RWPE1 (cell line): ENCODE data around the gene NOC2L.

Experiments
- CTCF ChIA-PET: fragments of 350-600 bp; sonication (Branson Sonifier 250); formaldehyde crosslinking; extraction: SDS; loops from one replicate; lab custom pipeline; 2021; lab: Yijun Ruan, JAX
- POLR2A ChIA-PET: fragments of 400-600 bp; formaldehyde crosslinking; extraction: SDS; loops from one replicate; lab custom pipeline; 2020; ENCODE audit warnings: antibody characterized with exemption; ENCODE audit not compliant: low non-redundant PET; lab: Yijun Ruan, JAX
- DNase-seq: peaks from one replicate; pipeline ENCODE4 v3.0.0; 2012; ENCODE audit warnings: low spot score
- H3K27ac ChIP-seq: fragments of 450-650 bp; 2 replicates; pipeline ENCODE4 v1.5.1; 2017
- TF ChIP-seq, protein P1 (sequence below): fragments of 450-650 bp; conservative IDR thresholded peaks from 2 replicates; pipeline ENCODE4 v1.5.1; 2017; ENCODE audit warnings: low read depth, mild to moderate bottlenecking

The NOC2L gene

DNA sequence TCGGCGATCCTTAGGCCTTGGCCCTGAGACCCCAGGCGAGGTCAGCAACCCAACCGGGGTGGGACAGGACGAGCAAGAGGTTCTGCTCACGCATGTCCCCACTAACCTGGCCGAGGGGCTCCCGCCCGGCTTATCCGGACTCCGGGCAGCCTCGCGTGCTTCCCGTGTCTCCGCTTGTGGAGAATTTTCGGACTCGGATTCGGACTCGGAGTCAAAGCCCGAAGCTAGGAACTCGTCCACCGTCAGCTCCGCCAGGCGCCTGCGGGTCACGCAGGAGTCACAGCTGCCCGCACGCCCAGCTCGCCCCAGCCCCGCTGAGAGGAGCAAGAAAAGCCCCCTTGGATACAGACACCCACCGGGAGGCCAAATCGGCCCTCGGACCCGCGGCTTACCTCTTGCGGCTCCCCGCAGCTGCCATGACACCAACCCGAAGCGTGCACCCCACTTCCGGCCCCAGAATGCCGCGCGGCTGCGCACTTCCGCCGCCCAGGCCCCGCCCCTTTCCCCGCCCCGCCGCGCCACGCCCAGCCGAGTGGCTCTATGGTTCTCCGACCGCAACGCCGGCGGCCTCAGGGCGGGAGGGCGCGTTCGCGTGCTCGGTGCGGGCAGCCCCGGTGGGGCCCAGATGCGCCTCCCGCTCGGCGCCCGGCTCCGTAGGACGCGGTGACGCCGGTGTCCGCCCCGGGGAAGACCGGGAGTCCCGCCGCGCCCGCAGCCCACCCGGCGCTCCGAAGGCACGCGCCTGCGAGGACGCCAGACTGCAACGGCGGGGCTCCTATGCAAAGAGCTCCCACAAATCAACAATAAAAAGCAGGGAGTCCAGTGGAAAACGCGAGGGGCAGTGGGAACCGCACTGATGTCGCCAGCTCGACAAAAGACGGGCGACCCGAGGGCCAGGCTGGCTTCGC is at the start of gene NOC2L:
Gene NOC2L (minus strand): TSS at position 434 of the 908 bp plus-strand sequence. CDS start 16 bp downstream, at position 418.
- ChIA-PET CTCF (interaction anchor here (0.7 to 1.1 kb wide), 4 partner anchors 17 to 40 kb away, joined by 3 to 8 read pairs (median 4); no protein-coding TSS in a partner anchor), POLR2A (no interaction called here)
- DNase-seq, result peak; percentile 78
- H3K27ac ChIP-seq, result peak within 1 kb of the TSS; percentile 69
- TF ChIP-seq, protein P1, sequence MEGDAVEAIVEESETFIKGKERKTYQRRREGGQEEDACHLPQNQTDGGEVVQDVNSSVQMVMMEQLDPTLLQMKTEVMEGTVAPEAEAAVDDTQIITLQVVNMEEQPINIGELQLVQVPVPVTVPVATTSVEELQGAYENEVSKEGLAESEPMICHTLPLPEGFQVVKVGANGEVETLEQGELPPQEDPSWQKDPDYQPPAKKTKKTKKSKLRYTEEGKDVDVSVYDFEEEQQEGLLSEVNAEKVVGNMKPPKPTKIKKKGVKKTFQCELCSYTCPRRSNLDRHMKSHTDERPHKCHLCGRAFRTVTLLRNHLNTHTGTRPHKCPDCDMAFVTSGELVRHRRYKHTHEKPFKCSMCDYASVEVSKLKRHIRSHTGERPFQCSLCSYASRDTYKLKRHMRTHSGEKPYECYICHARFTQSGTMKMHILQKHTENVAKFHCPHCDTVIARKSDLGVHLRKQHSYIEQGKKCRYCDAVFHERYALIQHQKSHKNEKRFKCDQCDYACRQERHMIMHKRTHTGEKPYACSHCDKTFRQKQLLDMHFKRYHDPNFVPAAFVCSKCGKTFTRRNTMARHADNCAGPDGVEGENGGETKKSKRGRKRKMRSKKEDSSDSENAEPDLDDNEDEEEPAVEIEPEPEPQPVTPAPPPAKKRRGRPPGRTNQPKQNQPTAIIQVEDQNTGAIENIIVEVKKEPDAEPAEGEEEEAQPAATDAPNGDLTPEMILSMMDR, result no peak

DNA sequence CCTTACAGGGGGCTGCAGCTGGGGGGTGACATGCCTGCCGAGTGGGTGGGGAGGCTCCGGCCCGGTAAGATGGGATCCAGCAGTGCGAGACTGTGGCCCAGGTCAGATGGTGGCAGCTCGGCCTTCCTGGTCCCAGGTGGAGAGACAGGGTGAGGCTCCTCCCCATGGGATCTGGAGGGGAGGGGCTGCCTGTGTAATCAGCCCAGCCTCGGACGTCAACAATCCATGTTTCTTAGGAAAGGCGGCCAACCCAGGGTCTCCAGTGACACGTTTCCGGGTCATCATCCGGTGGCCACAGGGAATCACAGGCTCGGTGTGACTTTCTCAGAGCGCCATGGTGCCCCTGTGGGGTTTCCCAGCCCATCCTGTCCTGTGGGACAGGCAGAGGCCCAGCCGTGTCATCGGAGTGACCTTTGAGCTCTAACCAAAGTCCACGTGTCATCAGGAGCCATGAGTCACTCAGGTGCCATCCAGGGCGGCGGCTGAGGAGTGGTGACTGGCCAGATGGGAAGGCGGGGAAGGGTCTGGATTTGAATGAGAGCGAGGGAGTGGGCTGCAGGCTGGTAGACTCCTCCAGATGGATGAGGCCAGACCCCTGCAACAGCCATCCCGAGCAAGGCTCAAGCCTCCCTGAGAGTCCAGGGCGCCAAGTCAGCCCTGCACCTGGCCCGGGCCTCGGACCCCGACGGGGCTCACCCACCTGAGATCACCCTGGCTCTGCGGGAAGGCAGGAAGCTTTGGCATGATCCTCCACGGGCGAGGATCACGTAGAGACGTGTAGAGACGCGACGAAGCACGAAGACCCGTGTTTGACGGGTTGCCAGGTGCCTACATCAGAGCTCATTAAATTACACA is 47.5 kb upstream of the NOC2L start:
- ChIA-PET POLR2A (interaction anchor here (1.0 kb wide), 1 partner anchor 68 kb away, joined by 8 read pairs; the partner anchor contains the start of gene RNF223), CTCF (interaction anchor here (0.7 to 1.9 kb wide), 3 partner anchors 15 to 57 kb away, joined by 3 to 7 read pairs (median 4); no protein-coding TSS in a partner anchor)
- peak overlapping the region; percentile 33 for H3K27ac ChIP-seq
- TF ChIP-seq, protein P1, result no peak
- no peak for DNase-seq

DNA sequence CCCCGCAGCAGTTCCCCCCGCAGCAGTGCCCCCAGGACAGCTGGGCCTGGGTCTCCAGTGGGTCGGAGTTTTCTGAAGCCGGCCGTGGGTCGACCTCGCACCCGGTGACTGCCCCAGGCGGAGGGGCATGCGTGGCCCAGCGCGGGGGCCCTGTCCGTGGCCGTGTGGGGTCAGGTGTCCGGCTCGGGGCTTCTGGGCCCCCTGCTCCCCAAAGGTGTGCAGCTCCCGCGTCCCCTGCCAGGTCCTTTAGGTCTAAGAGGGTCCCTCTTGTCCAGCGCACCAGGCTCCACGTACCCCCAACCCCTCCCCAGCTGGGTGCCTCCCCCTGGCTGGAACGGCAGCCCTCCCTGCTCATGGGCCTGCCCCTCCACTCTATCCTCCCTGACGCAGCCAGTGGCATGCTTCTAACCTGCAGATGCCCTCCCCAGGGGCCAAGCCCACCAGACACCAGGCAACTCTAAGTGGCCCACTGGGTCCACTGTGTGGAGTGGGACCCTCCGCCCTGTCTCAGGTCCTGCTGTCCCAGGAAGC is 46.8 kb upstream of the NOC2L start:
- peak overlapping the region; percentile 93 for H3K27ac ChIP-seq
- ChIA-PET POLR2A (interaction anchor here (1.0 kb wide), 1 partner anchor 69 kb away, joined by 8 read pairs; the partner anchor contains the start of gene RNF223), CTCF (interaction anchor here (1.1 to 1.9 kb wide), 2 partner anchors 22 to 58 kb away, joined by 3 to 7 read pairs; no protein-coding TSS in a partner anchor)
- no peak for DNase-seq
- TF ChIP-seq, protein P1, result no peak

DNA sequence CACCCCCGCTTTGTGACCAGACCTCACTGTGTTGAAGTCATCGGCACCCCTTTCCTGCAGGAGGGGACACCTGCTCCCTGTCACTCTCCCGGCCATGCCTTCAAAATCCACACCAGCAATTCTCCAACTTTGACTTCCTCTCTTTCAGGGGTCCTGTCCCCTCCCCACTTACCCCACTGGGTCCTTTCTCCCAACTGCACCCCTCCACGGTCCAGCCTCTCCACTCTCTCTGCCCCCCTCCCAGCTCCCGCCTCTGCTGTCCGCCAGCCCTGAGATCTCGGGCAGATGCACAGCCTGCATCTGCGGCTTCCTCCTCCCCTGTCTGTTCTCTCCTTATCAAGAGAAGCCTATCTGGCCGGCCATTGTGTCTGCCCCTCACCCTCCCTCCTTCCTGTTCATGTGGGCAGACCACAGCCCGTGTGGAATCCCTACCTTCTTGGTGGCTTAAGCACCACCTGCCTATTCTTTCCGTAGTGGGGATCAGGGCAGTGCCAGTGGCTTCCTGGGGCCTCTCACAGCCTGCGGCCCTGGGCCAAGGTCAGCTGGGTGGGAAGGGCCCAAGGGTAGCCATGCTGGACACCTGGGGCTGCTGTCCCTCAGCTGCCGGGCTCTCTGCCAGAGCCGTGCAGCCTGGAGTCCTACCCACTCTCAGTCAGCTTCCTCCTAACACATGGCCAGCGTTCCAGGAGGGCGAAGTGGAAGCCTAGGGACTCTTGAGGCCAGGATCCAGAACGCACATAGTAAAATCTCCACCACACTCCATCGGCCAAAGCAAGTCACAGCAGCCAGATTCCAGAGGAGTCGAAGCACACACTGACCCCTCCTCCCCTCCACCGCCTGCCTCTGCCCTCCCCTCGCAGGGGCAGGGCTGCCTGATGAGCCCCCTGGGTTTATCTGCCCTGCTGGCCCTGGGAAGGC is 46.0 kb upstream of the NOC2L start:
- DNase-seq, result no peak
- TF ChIP-seq, protein P1, result no peak
- ChIA-PET CTCF (interaction anchor here (1.1 kb wide), 1 partner anchor 21 kb away, joined by 3 read pairs; no protein-coding TSS in a partner anchor), POLR2A (interaction anchor here (1.0 kb wide), 1 partner anchor 69 kb away, joined by 8 read pairs; the partner anchor contains the start of gene RNF223)
- peak overlapping the region; percentile 93 for H3K27ac ChIP-seq

DNA sequence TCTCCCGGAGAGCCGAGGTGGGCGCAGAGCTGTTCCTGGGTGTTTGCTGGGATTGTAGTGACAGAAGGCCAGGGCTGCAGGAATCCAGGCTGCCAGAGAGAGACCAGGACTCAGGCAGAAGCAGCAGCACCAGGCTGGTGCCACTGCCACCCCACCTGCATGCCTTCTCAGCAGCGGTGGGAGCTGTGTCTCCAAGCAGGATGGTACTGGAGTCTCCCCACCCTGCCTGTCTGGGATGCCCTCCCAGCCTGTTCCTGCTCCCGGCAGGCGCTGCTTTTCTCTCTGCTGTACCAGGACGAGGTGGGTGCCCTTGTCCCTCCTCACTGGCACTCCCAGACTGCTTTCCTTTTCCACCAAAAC is 45.3 kb upstream of the NOC2L start:
- TF ChIP-seq, protein P1, result no peak
- ChIA-PET POLR2A (no interaction called here), CTCF (no interaction called here)
- peak overlapping the region; percentile 93 for H3K27ac ChIP-seq
- no peak for DNase-seq
